Right atrium auricular region (tissue), 2 donors: ENCODE measurements around the gene FAM98B. TPM values are rescaled to one million over a fixed set of nuclear protein-coding genes. Genes with fewer than 3 reads are reported as not detected.

Experiments used
- DNase-seq: peaks from one replicate; pipeline ENCODE4 v3.0.0-alpha.2; 2019; ENCODE audit warnings: low spot score
- H3K27ac ChIP-seq, 2 donors: fragments of 200-600 bp; sonication (generic); 1 replicate in 1 of 2; 2 replicates in 1 of 2; pipeline ENCODE4 v1.5.1; 2016 to 2019
- H3K27me3 ChIP-seq, 2 donors: fragments of 200-600 bp; sonication (generic); one replicate each; pipeline versions ENCODE4 v1.5.1 to v1.6.0; 2017 to 2019
- H3K36me3 ChIP-seq: fragments of 200-600 bp; sonication (generic); one replicate; pipeline ENCODE4 v1.5.1; 2016
- H3K4me1 ChIP-seq, 2 donors: fragments of 200-600 bp; sonication (generic); one replicate each; pipeline versions ENCODE4 v1.5.1 to v1.6.0; 2017 to 2019
- H3K4me3 ChIP-seq, 2 donors: fragments of 200-600 bp; sonication (generic); 1 replicate in 1 of 2; 2 replicates in 1 of 2; pipeline ENCODE4 v1.5.1; 2017 to 2019; ENCODE audit warnings: mild to moderate bottlenecking in 1 of 2, moderate library complexity in 1 of 2
- H3K9me3 ChIP-seq, 2 donors: fragments of 200-600 bp; sonication (generic); one replicate each; pipeline ENCODE4 v1.5.1; 2019
- CTCF ChIP-seq, 2 donors: fragments of 200-600 bp; sonication (generic); IDR thresholded peaks; one replicate each; pipeline ENCODE4 v1.5.1; 2019; ENCODE audit warnings: antibody characterized with exemption in 2 of 2
- total RNA-seq, 2 donors: library from RNA; depleted of rRNA; stranded (reverse); fragments of >200 nt; gene quantifications; one replicate each; pipeline ENCODE4 v1.1.0, GENCODE V29; 2016

The FAM98B gene
- total RNA-seq, 2 donors from 2014 or later: 9.8 to 13.4 TPM

- no peak for TF ChIP-seq CTCF (IDR thresholded peaks at IDR 0.05)
- Histone ChIP-seq H3K9me3 (no peaks in the 10 kb centered on the region), H3K27me3 (no peaks in the 10 kb centered on the region), H3K4me1 (no peaks in the 10 kb centered on the region), H3K4me3 (no peak overlapping the region), H3K27ac (no peak overlapping the region), H3K36me3 (no peaks in the 10 kb centered on the region)
- no peak for DNase-seq
Observed at GRCh38 chr15:38486936-38487335, 33.0 kb downstream of the FAM98B start.

- Histone ChIP-seq H3K4me1 (no peaks in the 10 kb centered on the region), H3K36me3 (no peaks in the 10 kb centered on the region), H3K27ac (no peak overlapping the region), H3K9me3 (no peaks in the 10 kb centered on the region), H3K4me3 (no peak overlapping the region), H3K27me3 (no peaks in the 10 kb centered on the region)
- no peak for TF ChIP-seq CTCF (IDR thresholded peaks at IDR 0.05)
- DNase-seq: no peak
Observed at GRCh38 chr15:38487378-38487777, 33.5 kb downstream of the FAM98B start.

GRCh38 chr15:38490242-38490922, 36.5 kb downstream of the FAM98B start:
- H3K4me3 ChIP-seq: no peak overlapping the region

GRCh38 chr15:38496151-38496550, 42.2 kb downstream of the FAM98B start:
- H3K27me3 ChIP-seq: no peaks in the 10 kb centered on the region

More at GRCh38 chr15:38490242-38490922, 36.5 kb downstream of the FAM98B start:
- no peak for TF ChIP-seq CTCF (IDR thresholded peaks at IDR 0.05)
- Histone ChIP-seq H3K27ac (no peak overlapping the region), H3K27me3 (no peaks in the 10 kb centered on the region), H3K9me3 (no peaks in the 10 kb centered on the region), H3K36me3 (no peaks in the 10 kb centered on the region), H3K4me1 (no peaks in the 10 kb centered on the region)
- DNase-seq: no peak

GRCh38 chr15:38499651-38500050, 45.7 kb downstream of the FAM98B start:
- H3K4me3 ChIP-seq: no peak overlapping the region
- no peaks in the 10 kb centered on the region for H3K4me1 ChIP-seq
- H3K27me3 ChIP-seq: no peaks in the 10 kb centered on the region
- TF ChIP-seq CTCF (IDR thresholded peaks at IDR 0.05): no peak
- DNase-seq: no peak
- no peaks in the 10 kb centered on the region for H3K36me3 ChIP-seq
- H3K9me3 ChIP-seq: no peaks in the 10 kb centered on the region
- H3K27ac ChIP-seq: no peak overlapping the region

More at GRCh38 chr15:38496151-38496550, 42.2 kb downstream of the FAM98B start:
- no peaks in the 10 kb centered on the region for H3K36me3 ChIP-seq
- DNase-seq: no peak
- no peak overlapping the region for H3K27ac ChIP-seq
- no peak overlapping the region for H3K4me3 ChIP-seq
- TF ChIP-seq CTCF (IDR thresholded peaks at IDR 0.05): no peak
- H3K9me3 ChIP-seq: no peaks in the 10 kb centered on the region
- no peaks in the 10 kb centered on the region for H3K4me1 ChIP-seq

GRCh38 chr15:38503496-38503895, 49.6 kb downstream of the FAM98B start:
- Histone ChIP-seq H3K4me1 (no peaks in the 10 kb centered on the region), H3K27me3 (no peaks in the 10 kb centered on the region), H3K27ac (no peak overlapping the region), H3K4me3 (no peak overlapping the region), H3K36me3 (no peaks in the 10 kb centered on the region), H3K9me3 (no peaks in the 10 kb centered on the region)
- DNase-seq: no peak
- TF ChIP-seq CTCF (IDR thresholded peaks at IDR 0.05): no peak
